ENCODE results near the gene ITGA4.

DNA sequence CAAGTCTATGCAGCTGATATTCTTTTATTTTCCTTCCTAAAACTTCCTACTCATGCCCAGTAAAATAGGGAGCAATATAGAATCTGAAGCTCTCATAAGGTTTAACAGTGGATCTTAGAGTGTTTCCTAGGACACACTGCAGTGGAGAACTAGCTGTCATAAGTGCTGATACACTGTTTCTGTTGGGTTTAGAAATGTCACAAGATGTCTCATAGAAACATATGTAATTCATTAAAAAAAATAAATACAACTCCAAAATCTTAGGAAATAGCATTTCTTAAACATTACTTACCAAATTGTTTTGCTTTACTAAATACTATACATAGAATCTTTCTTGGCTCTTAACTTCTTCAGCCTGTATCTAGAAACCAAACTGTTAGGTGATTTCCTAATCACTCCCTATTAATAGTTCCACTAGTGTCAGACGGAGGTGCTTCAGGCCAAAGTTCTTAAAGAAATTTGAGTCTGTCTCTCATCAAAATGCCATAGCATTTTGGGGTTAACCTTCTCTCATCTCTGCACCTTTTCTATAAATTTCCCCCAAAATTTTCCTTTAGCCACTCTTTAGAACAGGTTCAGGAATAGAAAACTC lies 106.0 kb downstream of the ITGA4 start:
- TF ChIP-seq, protein P1, sequence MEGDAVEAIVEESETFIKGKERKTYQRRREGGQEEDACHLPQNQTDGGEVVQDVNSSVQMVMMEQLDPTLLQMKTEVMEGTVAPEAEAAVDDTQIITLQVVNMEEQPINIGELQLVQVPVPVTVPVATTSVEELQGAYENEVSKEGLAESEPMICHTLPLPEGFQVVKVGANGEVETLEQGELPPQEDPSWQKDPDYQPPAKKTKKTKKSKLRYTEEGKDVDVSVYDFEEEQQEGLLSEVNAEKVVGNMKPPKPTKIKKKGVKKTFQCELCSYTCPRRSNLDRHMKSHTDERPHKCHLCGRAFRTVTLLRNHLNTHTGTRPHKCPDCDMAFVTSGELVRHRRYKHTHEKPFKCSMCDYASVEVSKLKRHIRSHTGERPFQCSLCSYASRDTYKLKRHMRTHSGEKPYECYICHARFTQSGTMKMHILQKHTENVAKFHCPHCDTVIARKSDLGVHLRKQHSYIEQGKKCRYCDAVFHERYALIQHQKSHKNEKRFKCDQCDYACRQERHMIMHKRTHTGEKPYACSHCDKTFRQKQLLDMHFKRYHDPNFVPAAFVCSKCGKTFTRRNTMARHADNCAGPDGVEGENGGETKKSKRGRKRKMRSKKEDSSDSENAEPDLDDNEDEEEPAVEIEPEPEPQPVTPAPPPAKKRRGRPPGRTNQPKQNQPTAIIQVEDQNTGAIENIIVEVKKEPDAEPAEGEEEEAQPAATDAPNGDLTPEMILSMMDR (IDR thresholded peaks at IDR 0.05), result no peak
- no peak for TF ChIP-seq POLR2A (IDR thresholded peaks at IDR 0.05)
